ENCODE measurements around the gene LCLAT1. TPM values are rescaled to one million over a fixed set of nuclear protein-coding genes. Genes with fewer than 3 reads are reported as not detected.

Gene LCLAT1
- total RNA-seq, 4 donors from 2014 or later, result 0.88 to 116 (median 33.3) TPM

- Histone ChIP-seq H3K9me3 (peaks cover 0 to 12% of the 10 kb centered on the region in 2 donors), H3K4me3 (no peak overlapping the region), H3K27ac (peak overlapping the region; percentile 70 to 78), H3K27me3 (no peaks in the 10 kb centered on the region), H3K4me1 (peaks cover 0 to 3% of the 10 kb centered on the region in 2 donors), H3K36me3 (no peaks in the 10 kb centered on the region)
- TF ChIP-seq POLR2A (IDR thresholded peaks at IDR 0.05), result no peak
- DNase-seq, result peak; percentile 37 to 70
- intact Hi-C loops (cut with DNase I; ENCODE audit: low total_unique reads), result no loop called here
Measured at GRCh38 chr2:30666266-30666874, 219.3 kb downstream of the LCLAT1 start.

- TF ChIP-seq CTCF (IDR thresholded peaks at IDR 0.05) (no peak), POLR2A (IDR thresholded peaks at IDR 0.05) (no peak)
- H3K9me3 ChIP-seq, result peaks cover 0 to 12% of the 10 kb centered on the region in 2 donors
- H3K36me3 ChIP-seq, result no peaks in the 10 kb centered on the region
- H3K27me3 ChIP-seq, result no peaks in the 10 kb centered on the region
- intact Hi-C loops (cut with DNase I; ENCODE audit: low total_unique reads), result no loop called here
- H3K4me1 ChIP-seq, result peaks cover 0 to 3% of the 10 kb centered on the region in 2 donors
- no peak overlapping the region for H3K4me3 ChIP-seq
- no peak for DNase-seq
- H3K27ac ChIP-seq, result no peak overlapping the region
Measured at GRCh38 chr2:30670453-30670852, 223.4 kb downstream of the LCLAT1 start.

GRCh38 chr2:30673127-30673526 lies 226.1 kb downstream of the LCLAT1 start:
- no peak for DNase-seq
- Histone ChIP-seq H3K9me3 (peaks cover 0 to 12% of the 10 kb centered on the region in 2 donors), H3K4me1 (no peaks in the 10 kb centered on the region), H3K36me3 (no peaks in the 10 kb centered on the region), H3K27me3 (no peaks in the 10 kb centered on the region), H3K27ac (no peak overlapping the region), H3K4me3 (no peak overlapping the region)
- TF ChIP-seq POLR2A (IDR thresholded peaks at IDR 0.05), result no peak
- no peak for TF ChIP-seq CTCF (IDR thresholded peaks at IDR 0.05)
- intact Hi-C loops (cut with DNase I; ENCODE audit: low total_unique reads), result no loop called here

GRCh38 chr2:30675758-30676157 lies 228.7 kb downstream of the LCLAT1 start:
- Histone ChIP-seq H3K36me3 (no peaks in the 10 kb centered on the region), H3K9me3 (no peaks in the 10 kb centered on the region), H3K27me3 (no peaks in the 10 kb centered on the region), H3K4me1 (no peaks in the 10 kb centered on the region), H3K4me3 (no peak overlapping the region), H3K27ac (no peak overlapping the region)
- no peak for TF ChIP-seq CTCF (IDR thresholded peaks at IDR 0.05)
- no peak for TF ChIP-seq POLR2A (IDR thresholded peaks at IDR 0.05)
- intact Hi-C loops (cut with DNase I; ENCODE audit: low total_unique reads), result no loop called here
- DNase-seq, result no peak

GRCh38 chr2:30677231-30677630 lies 230.2 kb downstream of the LCLAT1 start:
- no peak overlapping the region for H3K27ac ChIP-seq
- no peaks in the 10 kb centered on the region for H3K4me1 ChIP-seq
- no peaks in the 10 kb centered on the region for H3K9me3 ChIP-seq
- TF ChIP-seq CTCF (IDR thresholded peaks at IDR 0.05), result no peak
- no peak for TF ChIP-seq POLR2A (IDR thresholded peaks at IDR 0.05)
- no peaks in the 10 kb centered on the region for H3K36me3 ChIP-seq
- H3K27me3 ChIP-seq, result no peaks in the 10 kb centered on the region
- intact Hi-C loops (cut with DNase I; ENCODE audit: low total_unique reads), result no loop called here
- H3K4me3 ChIP-seq, result no peak overlapping the region
- DNase-seq, result no peak

All from uterus (tissue), 4 donors.